Measurements from ENCODE around the gene AKT1.

Gene AKT1

DNA sequence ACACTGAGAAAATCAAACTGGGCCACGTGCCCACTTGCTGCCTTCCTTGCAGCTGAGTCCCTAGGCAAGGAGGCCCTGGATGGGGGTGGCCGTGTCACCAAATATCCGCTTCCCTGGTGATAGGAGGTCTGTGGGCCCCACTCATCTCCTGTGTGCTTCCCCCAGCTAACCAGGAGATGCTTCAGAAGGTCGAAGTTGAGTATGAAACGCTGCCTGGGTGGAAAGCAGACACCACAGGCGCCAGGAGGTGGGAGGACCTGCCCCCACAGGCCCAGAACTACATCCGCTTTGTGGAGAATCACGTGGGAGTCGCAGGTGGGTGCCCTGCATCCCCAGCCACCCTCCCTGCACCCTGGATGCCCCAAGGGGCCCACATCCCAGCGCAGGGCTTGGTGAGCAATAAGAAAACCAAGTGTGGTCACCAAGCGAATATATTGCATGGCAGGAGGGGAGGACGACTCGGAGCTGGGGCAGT is 49.4 kb downstream of the AKT1 start:
- Histone ChIP-seq H3K9me3 (ENCODE audit: control insufficient read depth, insufficient read depth, low read length) (no peaks in the 10 kb centered on the region), H3K4me1 (ENCODE audit: insufficient read depth, low read length) (peaks cover 4% of the 10 kb centered on the region; the same call in 1 of the 2 replicates), H3K9ac (ENCODE audit: low read depth, low read length) (no peak overlapping the region), H3K36me3 (ENCODE audit: insufficient read depth, low read length) (no peaks in the 10 kb centered on the region; the same call in 1 of the 2 replicates)

DNA sequence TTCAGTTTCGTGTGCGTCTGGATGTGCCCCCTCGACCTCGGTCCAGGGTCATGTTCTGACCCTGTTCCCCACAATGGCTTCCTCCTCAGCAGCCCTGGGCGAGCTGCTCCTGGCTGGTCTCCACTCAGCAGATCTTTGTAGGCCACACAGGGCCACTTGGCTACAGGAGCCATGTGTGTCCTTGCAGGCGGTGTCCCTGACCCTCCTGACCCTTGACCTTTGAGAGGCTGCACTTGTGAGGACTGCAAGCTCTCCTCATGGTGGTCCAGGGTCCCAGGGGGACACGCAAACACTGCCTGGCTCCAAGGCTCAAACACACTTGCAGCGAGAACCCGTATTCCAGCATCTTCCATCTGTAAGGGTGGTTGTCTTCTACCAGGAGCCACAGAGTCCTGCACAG is 50.1 kb downstream of the AKT1 start:
- peaks cover 4% of the 10 kb centered on the region; the same call in 1 of the 2 replicates for H3K4me1 ChIP-seq (ENCODE audit: insufficient read depth, low read length)
- H3K9me3 ChIP-seq (ENCODE audit: control insufficient read depth, insufficient read depth, low read length), result no peaks in the 10 kb centered on the region
- no peak overlapping the region for H3K9ac ChIP-seq (ENCODE audit: low read depth, low read length)
- no peaks in the 10 kb centered on the region; the same call in none of the 2 replicates for H3K36me3 ChIP-seq (ENCODE audit: insufficient read depth, low read length)

DNA sequence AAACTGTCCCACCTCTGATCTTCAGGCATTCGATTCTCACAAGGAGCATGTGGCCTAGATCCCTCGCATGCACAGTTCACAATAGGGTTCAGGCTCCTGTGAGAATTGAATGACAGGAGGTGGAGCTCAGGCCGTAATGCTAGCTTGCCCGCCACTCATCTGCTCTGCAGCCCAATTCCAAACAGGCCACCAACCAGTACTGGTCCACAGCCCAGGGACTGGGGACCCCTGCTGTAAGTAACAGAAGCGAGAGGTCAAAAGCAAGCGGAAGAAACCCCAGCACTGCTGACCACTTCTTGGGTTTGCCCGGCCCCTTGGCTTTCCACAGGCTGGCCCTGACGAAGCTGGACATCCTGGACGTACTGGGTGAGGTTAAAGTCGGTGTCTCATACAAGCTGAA is 51.1 kb downstream of the AKT1 start:
- Histone ChIP-seq H3K4me1 (ENCODE audit: insufficient read depth, low read length) (peaks cover 4% of the 10 kb centered on the region; the same call in 1 of the 2 replicates), H3K9me3 (ENCODE audit: control insufficient read depth, insufficient read depth, low read length) (no peaks in the 10 kb centered on the region), H3K36me3 (ENCODE audit: insufficient read depth, low read length) (no peaks in the 10 kb centered on the region; the same call in none of the 2 replicates), H3K9ac (ENCODE audit: low read depth, low read length) (no peak overlapping the region)

DNA sequence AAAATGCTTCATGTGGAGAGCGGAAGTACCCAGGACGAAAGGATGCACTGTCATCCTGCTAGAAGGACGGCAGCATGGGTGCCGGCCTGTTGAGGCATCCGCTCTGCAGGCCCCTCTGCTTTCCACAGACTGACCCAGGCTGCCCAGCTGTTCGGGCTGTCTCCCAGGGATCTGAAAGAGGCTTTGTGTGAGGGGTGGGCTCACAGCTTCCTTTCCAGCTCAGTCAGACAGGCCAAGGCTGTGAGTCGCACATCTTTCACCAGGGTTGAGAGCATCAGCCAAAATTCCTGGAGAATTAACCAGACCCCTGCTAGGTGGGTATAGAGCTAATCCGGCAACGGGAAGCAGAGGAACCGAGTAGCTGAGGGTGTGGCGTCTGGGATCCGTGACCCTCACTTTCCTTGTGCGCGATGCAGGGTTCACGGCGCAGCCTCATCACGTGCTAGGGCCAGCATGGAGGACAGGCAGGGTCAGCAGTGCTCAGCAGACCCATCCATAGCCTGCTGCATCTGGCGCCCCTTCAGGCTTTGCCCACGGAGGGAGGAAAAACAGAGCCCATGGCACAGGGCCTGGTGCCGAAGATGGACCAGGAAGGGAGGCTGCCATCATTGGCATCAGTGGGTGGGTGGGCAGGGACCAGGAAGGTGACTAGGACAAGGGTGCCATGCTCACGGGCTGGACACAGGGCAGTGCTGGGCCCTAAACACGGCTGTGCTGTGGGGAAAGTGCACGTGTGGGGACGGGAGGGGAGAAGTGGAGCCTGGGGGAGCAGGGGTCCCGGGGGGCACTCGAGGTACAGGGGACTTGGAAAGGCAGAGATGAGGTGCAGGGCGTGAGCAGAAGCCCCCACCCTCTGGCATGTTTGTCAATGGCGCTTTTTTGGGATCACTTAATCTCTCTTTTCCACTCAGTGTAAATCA is 51.8 kb downstream of the AKT1 start:
- Histone ChIP-seq H3K9ac (ENCODE audit: low read depth, low read length) (no peak overlapping the region), H3K36me3 (ENCODE audit: insufficient read depth, low read length) (no peaks in the 10 kb centered on the region; the same call in none of the 2 replicates), H3K9me3 (ENCODE audit: control insufficient read depth, insufficient read depth, low read length) (no peaks in the 10 kb centered on the region), H3K4me1 (ENCODE audit: insufficient read depth, low read length) (peaks cover 2% of the 10 kb centered on the region; the same call in 1 of the 2 replicates)

DNA sequence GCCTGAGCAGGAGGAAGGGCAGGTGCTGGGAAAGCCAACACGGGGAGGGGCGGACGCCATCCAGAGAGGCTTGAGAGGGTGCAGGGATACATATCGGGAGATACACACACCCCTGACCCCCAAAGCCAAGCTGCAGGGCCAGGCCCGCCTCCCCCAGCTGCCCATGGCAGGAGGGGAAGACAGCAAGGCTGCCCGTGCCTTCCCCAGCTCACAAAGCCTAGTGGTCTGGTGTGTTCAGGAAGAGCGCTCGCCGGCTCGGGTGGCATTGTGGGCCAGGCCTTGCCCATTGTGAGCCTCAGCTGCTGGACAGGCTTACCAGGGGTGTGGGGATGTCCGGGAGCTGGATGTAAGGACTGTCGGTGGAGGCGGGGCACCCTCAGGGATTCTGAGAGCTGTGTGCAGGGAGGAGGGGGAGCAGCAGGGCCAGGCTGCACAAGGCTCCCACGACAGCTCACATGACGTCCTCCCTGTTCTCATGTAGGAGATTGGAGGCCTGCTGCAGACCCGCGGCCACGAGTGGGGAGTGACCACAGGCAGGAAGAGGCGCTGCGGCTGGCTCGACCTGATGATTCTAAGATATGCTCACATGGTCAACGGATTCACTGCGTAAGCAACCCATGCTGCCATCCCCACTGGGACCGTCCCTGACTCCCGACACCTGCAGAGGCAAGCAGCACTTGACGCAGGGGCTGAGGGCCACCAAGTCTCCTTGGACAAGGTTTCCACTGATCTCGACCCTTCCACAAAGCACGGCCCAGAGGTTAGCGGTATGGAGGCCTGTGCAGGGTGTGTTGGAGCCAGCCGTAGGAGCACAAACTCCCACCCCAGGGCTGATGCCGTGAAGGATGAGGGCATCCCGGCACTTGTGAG is 52.7 kb downstream of the AKT1 start:
- Histone ChIP-seq H3K36me3 (ENCODE audit: insufficient read depth, low read length) (no peaks in the 10 kb centered on the region; the same call in none of the 2 replicates), H3K9me3 (ENCODE audit: control insufficient read depth, insufficient read depth, low read length) (no peaks in the 10 kb centered on the region), H3K4me1 (ENCODE audit: insufficient read depth, low read length) (no peaks in the 10 kb centered on the region; the same call in 1 of the 2 replicates), H3K9ac (ENCODE audit: low read depth, low read length) (no peak overlapping the region)

DNA sequence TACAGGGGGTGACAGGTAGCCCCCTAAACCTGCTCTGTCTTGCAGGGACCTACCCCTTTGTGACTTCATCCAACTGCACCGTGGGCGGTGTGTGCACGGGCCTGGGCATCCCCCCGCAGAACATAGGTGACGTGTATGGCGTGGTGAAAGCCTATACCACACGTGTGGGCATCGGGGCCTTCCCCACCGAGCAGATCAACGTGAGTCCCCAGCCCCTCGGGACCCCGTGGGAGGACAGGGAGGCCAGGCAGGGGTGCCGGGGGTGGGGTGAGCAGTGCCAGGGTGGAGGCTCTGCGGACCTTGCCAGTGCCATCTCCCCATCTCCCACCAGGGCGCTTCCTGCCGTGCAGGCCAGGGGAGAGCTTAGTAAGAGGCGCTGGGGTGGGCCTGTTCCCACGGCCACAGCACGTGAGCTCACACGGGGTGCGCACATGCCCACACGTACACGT is 53.7 kb downstream of the AKT1 start:
- no peaks in the 10 kb centered on the region; the same call in none of the 2 replicates for H3K36me3 ChIP-seq (ENCODE audit: insufficient read depth, low read length)
- no peak overlapping the region for H3K9ac ChIP-seq (ENCODE audit: low read depth, low read length)
- H3K9me3 ChIP-seq (ENCODE audit: control insufficient read depth, insufficient read depth, low read length), result no peaks in the 10 kb centered on the region
- no peaks in the 10 kb centered on the region; the same call in 1 of the 2 replicates for H3K4me1 ChIP-seq (ENCODE audit: insufficient read depth, low read length)

DNA sequence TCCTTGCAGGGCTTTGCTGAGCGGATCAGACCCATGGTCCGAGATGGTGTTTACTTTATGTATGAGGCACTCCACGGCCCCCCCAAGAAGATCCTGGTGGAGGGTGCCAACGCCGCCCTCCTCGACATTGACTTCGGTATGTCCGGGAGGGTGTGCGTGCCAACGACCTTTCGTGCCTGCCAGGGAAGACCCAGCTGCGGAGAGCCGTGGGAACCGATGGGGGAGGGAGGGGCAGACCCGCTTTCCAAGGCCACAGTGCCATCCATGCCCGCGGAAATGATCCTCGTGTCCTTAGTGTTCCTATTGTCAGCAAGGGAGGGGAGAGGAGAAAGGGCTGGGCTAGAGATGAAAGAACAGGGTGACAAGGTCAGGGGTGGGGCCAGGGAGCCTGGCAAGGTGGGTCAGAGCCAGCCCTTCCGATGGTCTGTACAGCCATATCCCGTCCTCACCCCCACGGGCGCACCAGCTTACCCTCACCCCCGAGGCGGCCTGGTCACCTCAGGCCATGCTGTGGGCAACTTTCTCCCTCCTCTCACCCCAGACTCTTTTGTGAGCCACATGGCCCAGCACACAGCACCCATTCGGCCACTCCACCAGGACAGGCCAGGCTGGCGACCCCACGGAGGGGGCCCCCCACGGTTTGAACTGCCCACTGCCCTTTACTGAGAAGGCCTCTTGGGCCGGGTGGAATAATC is 54.3 kb downstream of the AKT1 start:
- Histone ChIP-seq H3K9me3 (ENCODE audit: control insufficient read depth, insufficient read depth, low read length) (no peaks in the 10 kb centered on the region), H3K36me3 (ENCODE audit: insufficient read depth, low read length) (no peaks in the 10 kb centered on the region; the same call in none of the 2 replicates), H3K9ac (ENCODE audit: low read depth, low read length) (no peak overlapping the region), H3K4me1 (ENCODE audit: insufficient read depth, low read length) (no peaks in the 10 kb centered on the region; the same call in 1 of the 2 replicates)

DNA sequence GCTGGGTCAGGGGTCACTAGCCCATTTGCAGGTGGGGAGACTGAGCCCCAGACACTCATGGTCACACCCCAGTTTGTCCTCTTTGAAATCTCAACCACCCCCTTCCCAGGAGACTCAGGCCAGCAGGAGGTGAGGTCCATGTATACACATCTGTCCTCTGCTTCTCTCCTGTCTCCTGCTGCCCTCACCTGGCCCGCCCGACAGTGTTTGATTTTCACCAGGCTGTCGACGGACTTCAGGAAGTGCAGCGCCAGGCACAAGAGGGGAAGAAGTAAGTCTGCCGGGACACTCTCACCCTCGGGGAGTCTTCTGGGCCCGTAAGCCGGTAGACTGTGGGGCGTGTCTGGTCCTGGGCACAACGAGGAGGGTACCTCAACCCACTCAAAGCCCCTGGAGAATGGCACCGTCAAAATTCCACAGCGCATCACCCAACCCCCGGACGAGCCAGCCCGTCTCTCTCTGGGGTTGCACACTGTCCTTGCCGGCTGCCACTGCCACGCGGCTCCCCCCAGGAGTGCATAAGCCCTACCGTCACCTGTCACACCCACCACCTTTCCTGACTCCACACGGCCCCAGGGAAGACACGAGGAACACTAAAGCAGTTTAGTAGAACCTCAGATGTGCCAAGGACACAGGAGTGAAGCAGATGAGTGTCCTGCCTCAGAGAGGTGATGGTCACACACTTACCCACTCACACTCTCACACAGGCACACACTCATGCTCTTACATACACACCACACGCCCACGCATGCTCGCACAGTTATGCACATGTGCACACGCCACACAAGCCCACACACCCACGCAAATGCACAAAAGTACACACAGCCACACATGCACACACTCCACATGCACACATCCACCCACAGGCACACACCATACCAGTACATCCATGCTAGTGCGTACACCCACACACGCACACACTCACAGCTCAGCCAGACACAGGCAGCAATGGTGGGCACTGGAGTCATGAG is 55.7 kb downstream of the AKT1 start:
- no peak overlapping the region for H3K9ac ChIP-seq (ENCODE audit: low read depth, low read length)
- H3K9me3 ChIP-seq (ENCODE audit: control insufficient read depth, insufficient read depth, low read length), result no peaks in the 10 kb centered on the region
- no peaks in the 10 kb centered on the region; the same call in none of the 2 replicates for H3K36me3 ChIP-seq (ENCODE audit: insufficient read depth, low read length)
- H3K4me1 ChIP-seq (ENCODE audit: insufficient read depth, low read length), result no peaks in the 10 kb centered on the region; the same call in 1 of the 2 replicates

DNA sequence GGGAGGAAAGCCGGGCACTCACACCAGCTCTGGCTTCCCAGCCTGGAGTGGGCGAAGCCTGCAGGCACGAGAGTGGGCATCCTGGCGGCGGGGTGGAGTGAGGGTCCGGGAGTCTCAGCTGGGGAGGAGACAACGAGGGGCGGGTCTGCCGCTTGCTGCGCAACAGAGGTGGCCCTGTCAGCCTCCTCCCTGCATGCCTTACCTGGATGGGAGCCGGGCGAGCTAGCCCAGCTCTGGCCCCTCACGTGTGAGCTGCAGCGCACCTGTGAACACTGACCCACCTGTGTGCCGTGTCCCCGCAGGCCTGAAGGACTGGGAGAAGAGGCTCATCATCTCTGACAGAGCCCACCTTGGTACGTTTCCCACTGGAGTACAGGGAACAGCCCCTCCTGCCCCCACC is 56.5 kb downstream of the AKT1 start:
- no peaks in the 10 kb centered on the region; the same call in 1 of the 2 replicates for H3K4me1 ChIP-seq (ENCODE audit: insufficient read depth, low read length)
- H3K36me3 ChIP-seq (ENCODE audit: insufficient read depth, low read length), result no peaks in the 10 kb centered on the region; the same call in 1 of the 2 replicates
- H3K9me3 ChIP-seq (ENCODE audit: control insufficient read depth, insufficient read depth, low read length), result no peaks in the 10 kb centered on the region
- H3K9ac ChIP-seq (ENCODE audit: low read depth, low read length), result no peak overlapping the region

DNA sequence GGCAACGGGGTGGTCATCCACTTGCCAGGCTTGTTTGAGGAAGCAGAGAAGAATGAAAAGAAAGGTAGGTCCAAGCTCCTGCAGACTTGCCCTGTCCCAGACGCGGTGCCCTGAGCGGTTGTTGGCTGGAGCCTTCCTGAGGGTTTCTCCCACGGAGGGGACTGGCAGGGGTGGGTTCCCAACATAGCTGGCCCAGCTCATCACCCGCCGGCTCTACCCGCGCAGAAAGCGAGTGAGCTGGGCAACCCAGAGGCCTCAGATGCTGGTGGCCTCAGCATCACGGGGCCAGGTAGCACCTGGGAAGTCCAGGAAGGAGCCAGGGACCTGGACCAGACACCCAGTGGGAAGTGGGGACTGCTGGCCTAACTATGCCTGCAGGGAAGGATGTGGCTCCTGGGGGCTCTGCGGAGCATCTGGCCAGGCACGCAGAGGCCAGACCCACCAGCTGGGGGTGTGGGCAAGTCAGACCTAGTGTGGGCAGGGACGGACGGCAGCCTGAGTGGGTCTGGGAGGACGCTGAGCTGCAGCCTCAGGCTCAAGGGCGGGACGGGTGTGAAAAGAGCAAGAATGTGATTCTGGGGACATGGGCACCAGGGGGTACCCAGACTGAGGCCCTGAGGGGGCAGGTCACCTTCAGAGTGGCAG is 57.1 kb downstream of the AKT1 start:
- Histone ChIP-seq H3K36me3 (ENCODE audit: insufficient read depth, low read length) (no peaks in the 10 kb centered on the region; the same call in 1 of the 2 replicates), H3K9me3 (ENCODE audit: control insufficient read depth, insufficient read depth, low read length) (no peaks in the 10 kb centered on the region), H3K9ac (ENCODE audit: low read depth, low read length) (no peak overlapping the region), H3K4me1 (ENCODE audit: insufficient read depth, low read length) (no peaks in the 10 kb centered on the region; the same call in 1 of the 2 replicates)

DNA sequence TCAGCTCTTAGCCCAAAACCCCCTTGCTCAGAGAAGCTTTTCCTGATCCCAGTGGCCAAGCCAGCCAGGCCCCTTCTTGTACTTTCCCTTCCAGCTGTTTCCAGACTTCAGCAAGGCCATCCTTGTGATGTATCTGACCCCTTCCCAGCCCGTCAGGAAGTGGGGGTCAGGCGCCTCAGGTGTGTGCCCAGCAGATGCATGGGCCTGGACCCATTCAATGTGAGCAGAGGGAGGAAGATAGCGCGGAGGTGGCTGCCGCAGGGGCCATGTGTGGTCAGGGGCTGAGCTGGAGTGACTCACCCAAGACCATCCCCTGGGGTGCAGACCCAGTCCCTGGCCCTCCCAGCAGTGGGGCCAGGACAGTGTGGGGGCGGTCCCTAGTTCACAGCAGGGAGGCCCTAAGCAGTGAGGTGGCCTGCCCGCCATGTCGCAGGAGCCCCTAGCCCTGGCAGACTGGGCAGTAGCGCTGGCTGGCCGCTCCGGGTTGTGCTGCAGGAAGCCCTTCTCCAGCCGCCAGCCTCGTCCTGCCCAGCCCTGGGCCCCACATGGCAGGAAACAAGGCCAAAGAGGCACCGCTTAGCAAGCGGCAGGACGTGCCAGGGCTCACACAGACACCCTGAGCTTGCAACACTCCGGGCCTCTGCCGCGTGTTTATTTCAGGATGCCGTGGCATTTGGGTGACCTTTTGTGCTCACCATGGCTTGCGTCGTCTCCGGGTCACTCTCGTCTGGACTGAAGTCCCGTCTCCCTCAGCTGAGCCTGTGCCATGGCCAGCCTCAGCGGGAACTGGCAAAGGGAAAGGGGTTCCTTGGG is 59.5 kb downstream of the AKT1 start:
- no peaks in the 10 kb centered on the region for H3K9me3 ChIP-seq (ENCODE audit: control insufficient read depth, insufficient read depth, low read length)
- no peaks in the 10 kb centered on the region for H3K4me1 ChIP-seq (ENCODE audit: insufficient read depth, low read length)
- no peaks in the 10 kb centered on the region; the same call in 1 of the 2 replicates for H3K36me3 ChIP-seq (ENCODE audit: insufficient read depth, low read length)
- no peak overlapping the region for H3K9ac ChIP-seq (ENCODE audit: low read depth, low read length)

Data from ES-I3 (cell line).